T-helper 2 cell (primary cell): ENCODE data around the gene TBC1D8.
"Not testable (repeated sequence)": the region's sequence is repeated elsewhere in the genome, so short reads cannot be mapped to it uniquely, and the experiment has no call there.

ENCODE experiments used
- DNase-seq, 5 experiments: peaks; one replicate each; pipeline versions ENCODE4 v3.0.0 to v3.0.0-alpha.2; 2012 to 2022
- total RNA-seq, 2 donors: gene quantifications; one replicate each; lab custom pipeline; 2026; lab: John Stamatoyannopoulos, UW

TBC1D8 gene
- 1.8 to 2.8 reads per million in 2 donors for total RNA-seq

DNA sequence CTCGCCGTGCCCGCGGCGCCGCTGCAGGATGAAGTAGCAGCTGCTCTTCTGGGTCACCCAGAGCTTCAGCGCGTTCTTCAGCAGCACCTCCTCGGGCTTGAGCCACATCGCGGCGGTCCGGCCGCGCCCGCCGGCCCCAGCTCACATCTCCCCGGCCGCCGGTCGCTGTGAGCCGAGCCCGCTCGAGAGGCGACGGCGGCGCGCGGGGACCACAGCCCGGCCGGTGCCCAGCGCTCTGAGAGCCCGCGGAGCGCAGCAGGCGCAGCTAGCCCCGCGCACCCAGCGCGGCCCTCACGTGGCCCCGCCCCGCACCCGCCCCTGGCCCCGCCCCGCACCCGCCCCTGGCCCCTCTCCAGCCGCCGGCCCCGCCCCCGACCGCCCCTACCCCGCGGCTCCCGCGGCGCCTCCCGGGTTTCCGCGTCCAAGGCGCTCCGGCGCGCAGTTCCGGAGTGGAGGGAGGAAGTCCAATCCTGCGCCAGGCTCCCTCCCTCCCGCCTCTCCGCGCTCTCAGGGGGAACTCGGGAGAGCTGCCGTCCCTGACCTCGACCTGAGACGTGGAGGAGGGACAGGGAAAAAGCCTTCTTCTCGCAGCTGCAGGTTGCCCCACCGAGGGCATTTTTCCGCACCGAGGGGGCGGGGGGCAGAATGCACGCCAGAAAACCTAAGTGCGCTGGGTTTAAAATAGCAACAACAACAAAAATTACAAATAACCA is at the start of gene TBC1D8:
Gene TBC1D8, minus strand, starts transcription at position 237 of the 713 bp plus-strand sequence. Its CDS starts 129 bp downstream, at position 108.
- DNase-seq = peak; percentile 36 to 63 (median 39)

DNA sequence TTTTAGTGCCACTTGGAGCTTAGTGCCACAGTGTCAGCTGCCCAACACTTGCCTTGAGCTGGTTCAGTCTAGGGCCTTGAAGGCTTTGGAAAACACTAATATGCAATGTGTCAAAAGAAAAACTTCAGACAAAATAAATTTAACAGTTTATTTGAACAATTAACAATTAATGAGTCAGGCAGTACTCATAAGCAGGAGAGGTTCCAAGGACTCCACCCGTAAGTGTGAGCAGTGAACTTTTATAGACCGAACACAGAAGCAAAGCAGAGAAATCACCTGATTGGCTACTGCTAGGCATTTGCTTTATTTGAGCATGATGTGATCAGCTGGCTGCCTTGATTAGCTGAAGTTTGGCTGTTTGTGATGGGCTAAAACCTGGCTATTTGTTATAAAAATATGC is 49.5 kb upstream of the TBC1D8 start:
- no peak for DNase-seq

DNA sequence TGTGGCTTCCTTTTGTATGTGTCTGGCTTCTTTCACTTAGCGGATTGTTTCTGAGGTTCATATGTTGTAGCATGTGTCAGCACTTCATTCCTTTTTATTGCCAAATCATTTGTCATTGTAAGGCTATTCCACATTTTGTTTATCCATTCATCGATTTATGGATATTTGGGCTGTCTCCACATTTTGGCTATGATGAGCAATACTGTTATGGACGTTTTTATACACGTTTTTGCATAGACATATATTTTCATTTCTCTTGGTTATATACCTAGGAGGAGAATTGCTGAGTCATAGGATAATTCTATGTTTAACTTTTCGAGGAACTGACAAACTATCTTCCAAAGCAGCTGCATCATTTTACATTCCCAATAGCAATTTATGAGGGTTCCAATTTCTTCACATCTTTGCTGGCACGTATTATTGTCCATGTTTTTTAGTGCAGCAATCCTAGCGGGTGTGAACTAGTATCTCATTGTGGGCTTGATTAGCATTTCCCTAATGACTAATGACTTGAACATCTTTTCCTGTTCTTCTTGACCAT is 48.1 kb upstream of the TBC1D8 start:
- DNase-seq = no peak

DNA sequence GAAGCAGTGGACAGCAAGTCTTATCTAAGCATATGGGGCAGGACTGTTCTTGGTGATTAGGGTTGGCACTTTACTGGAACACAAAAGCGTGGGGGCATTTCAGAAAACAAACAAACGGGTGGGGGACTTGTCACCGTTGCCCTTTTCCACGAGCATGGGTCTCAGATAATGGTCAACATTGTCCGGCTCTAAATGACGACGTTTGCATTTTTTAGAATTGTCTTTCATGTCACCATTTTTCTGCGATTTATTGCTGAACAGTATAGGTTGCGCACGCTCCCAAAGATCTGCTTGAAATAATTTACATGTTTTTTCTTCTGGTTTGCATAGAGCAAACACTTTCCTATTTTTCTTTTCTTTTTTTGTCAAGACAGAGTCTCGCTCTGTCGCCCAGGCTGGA is 46.6 kb upstream of the TBC1D8 start:
- DNase-seq = no peak

- DNase-seq = no peak
Measured at GRCh38 chr2:101197215-101197745, 46.1 kb upstream of the TBC1D8 start.

GRCh38 chr2:101195871-101196661 is 44.9 kb upstream of the TBC1D8 start:
- no peak for DNase-seq

GRCh38 chr2:101193033-101193626 is 41.9 kb upstream of the TBC1D8 start:
- no peak for DNase-seq

- no peak for DNase-seq
Measured at GRCh38 chr2:101190747-101191516, 39.8 kb upstream of the TBC1D8 start.

GRCh38 chr2:101188683-101189405 is 37.7 kb upstream of the TBC1D8 start:
- no peak for DNase-seq

GRCh38 chr2:101187131-101187530 is 35.9 kb upstream of the TBC1D8 start:
- no peak for DNase-seq

DNA sequence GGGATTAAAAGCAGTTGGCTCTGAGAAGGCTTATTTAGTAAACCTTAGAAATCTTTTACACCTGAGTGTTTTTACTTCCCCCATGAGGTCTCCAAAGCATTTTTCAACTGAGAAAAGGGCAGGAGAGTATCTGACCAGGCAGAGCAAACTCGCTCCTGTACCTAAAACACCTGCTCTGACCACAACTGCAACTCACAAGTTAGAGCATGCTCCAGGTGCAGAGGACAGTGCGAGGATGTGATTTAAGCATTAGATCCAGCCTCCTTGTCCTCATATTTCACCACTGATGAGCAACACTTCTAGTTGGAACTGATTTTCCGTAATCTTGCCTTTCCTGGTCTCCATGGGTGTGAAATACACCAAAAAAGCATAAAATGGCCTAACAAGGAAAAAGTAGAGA is 34.5 kb upstream of the TBC1D8 start:
- no peak for DNase-seq

DNA sequence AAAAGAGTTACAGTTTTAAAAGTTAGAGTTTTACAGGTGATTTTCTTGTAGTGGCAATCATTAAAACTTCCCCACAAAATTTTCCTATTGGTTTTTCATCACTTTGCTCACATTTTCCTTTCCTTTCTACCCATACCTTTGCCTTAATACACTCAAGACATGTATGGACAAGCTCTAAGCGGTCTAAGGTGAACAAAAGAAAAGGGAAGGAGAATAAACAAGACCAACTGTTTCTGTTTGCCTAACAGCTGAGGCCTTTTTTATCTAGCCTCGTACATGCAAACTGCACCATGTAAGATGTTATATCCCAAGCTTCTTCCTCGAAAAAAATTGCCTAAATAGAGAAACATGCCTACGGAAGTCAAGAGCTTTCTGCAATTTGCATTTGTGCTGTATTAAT is 33.9 kb upstream of the TBC1D8 start:
- DNase-seq = no peak

GRCh38 chr2:101179982-101180381 is 28.8 kb upstream of the TBC1D8 start:
- no peak for DNase-seq

DNA sequence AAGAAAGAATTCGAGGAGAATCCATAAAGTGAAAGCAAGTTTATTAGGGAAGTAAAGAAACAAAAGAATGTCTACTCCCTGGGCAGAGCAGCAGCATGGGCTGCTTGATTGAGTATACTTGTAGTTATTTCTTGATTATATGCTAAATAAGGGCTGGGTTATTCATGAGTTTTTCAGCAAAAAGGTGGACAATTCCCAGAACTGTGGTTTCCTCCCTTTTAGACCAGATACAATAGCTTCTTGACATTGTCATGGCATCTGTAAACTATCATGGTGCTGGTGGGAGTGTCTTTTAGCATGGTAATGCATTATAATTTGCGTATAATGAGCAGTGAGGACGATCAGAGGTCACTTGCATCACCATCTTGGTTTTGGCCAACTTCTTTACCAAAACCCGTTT is 25.6 kb upstream of the TBC1D8 start:
- DNase-seq = no peak

- no peak for DNase-seq
Measured at GRCh38 chr2:101175991-101176390, 24.8 kb upstream of the TBC1D8 start.

- DNase-seq = no peak
Measured at GRCh38 chr2:101173707-101174295, 22.6 kb upstream of the TBC1D8 start.

- DNase-seq = not testable (repeated sequence)
Measured at GRCh38 chr2:101169822-101170221, 18.6 kb upstream of the TBC1D8 start.

- no peak for DNase-seq
Measured at GRCh38 chr2:101168706-101169105, 17.5 kb upstream of the TBC1D8 start.

DNA sequence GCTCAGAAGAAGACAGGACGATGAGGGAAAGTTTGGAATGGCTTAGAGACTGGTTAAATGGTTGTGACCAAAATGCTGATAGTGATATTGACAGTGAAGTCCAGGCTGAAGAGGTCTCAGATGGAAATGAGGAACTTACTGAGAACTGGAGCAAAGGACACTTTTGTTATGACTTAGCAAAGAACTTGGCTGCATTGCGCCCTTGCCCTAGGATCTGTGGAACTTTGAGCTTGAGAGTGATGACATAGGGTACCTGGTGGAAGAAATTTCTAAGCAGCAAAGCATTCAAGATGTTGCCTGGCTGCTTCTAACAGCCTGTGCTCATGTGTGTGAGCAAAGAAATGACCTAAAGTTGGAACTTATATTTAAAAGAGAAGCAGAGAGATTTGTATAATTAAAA is 16.4 kb upstream of the TBC1D8 start:
- not testable (repeated sequence) for DNase-seq

GRCh38 chr2:101164021-101164420 is 12.8 kb upstream of the TBC1D8 start:
- no peak for DNase-seq
